CD14-positive monocyte (primary cell): ENCODE results near the gene SLC6A13. TPM values are rescaled to one million over a fixed set of nuclear protein-coding genes. Genes with fewer than 3 reads are reported as not detected.
A peak's percentile ranks its signal among the peaks of the same experiment; 100 is the strongest.

Experiments
- DNase-seq, 3 donors: peaks; one replicate each; pipeline ENCODE4 v3.0.0-alpha.2; 2011 to 2022
- H2AFZ ChIP-seq: 2 replicates; pipeline ENCODE4 v1.6.0; 2012; ENCODE audit warnings: mild to moderate bottlenecking, low read depth, low read length, inconsistent platforms; ENCODE audit not compliant: insufficient read depth, poor library complexity, severe bottlenecking
- H3K27ac ChIP-seq, 2 donors: 1 replicate in 1 of 2; 2 replicates in 1 of 2; pipeline ENCODE4 v1.5.1; 2012 to 2013; ENCODE audit warnings: low read length in 2 of 2, control low read depth in 1 of 2, inconsistent platforms in 1 of 2, low read depth in 1 of 2, mild to moderate bottlenecking in 1 of 2
- H3K27me3 ChIP-seq, 2 donors: one replicate each; pipeline versions ENCODE4 v1.6.0 to v1.6.1; 2011 to 2013; ENCODE audit warnings: low read length in 2 of 2; ENCODE audit not compliant: control insufficient read depth in 2 of 2, insufficient read depth in 2 of 2
- H3K36me3 ChIP-seq, 2 donors: replicated peaks in 1 of 2; 1 replicate in 1 of 2; 2 replicates in 1 of 2; pipeline versions ENCODE4 v1.5.1 to v1.6.1; 2012 to 2013; ENCODE audit warnings: low read length in 2 of 2, control low read depth in 1 of 2, inconsistent platforms in 1 of 2, mild to moderate bottlenecking in 1 of 2; ENCODE audit not compliant: insufficient read depth in 2 of 2, control insufficient read depth in 1 of 2
- H3K4me1 ChIP-seq, 2 donors: 1 replicate in 1 of 2; 2 replicates in 1 of 2; pipeline versions ENCODE4 v1.5.1 to v1.6.1; 2012 to 2013; ENCODE audit warnings: low read length in 2 of 2, control low read depth in 1 of 2, inconsistent platforms in 1 of 2, mild to moderate bottlenecking in 1 of 2, moderate library complexity in 1 of 2; ENCODE audit not compliant: insufficient read depth in 2 of 2, control insufficient read depth in 1 of 2
- H3K4me2 ChIP-seq: replicated peaks from 2 replicates; pipeline ENCODE3; 2012; ENCODE audit warnings: low read length, moderate library complexity, mild to moderate bottlenecking; ENCODE audit not compliant: poor library complexity, severe bottlenecking; ENCODE audit errors: extremely low read depth
- H3K4me3 ChIP-seq, 3 experiments: fragments of 200-600 bp in 1 of 3; sonication (generic) in 1 of 3; replicated peaks in 1 of 3; 1 replicate in 2 of 3; 2 replicates in 1 of 3; pipeline ENCODE4 v1.5.1; 2011 to 2013; ENCODE audit warnings: low read length in 3 of 3, mild to moderate bottlenecking in 3 of 3, control low read depth in 2 of 3, low read depth in 2 of 3, inconsistent platforms in 1 of 3, moderate library complexity in 1 of 3
- H3K79me2 ChIP-seq: 2 replicates; pipeline ENCODE4 v1.6.0; 2012; ENCODE audit warnings: mild to moderate bottlenecking, control low read depth, inconsistent platforms, low read length, moderate library complexity; ENCODE audit not compliant: insufficient read depth
- H3K9ac ChIP-seq: 2 replicates; pipeline ENCODE4 v1.6.0; 2017; ENCODE audit warnings: low read length, mild to moderate bottlenecking; ENCODE audit not compliant: insufficient read depth, poor library complexity, severe bottlenecking
- H3K9me3 ChIP-seq, 2 donors: replicated peaks in 1 of 2; 1 replicate in 1 of 2; 2 replicates in 1 of 2; pipeline versions ENCODE4 v1.5.1 to v1.6.1; 2012 to 2013; ENCODE audit warnings: low read length in 2 of 2, control low read depth in 1 of 2; ENCODE audit not compliant: control insufficient read depth in 1 of 2, insufficient read depth in 1 of 2
- H4K20me1 ChIP-seq: 2 replicates; pipeline ENCODE4 v1.6.0; 2012; ENCODE audit warnings: mild to moderate bottlenecking, low read length, control low read depth, moderate library complexity; ENCODE audit not compliant: insufficient read depth
- H3K27ac Mint-ChIP-seq, 7 donors: one replicate each; pipeline ENCODE4 v1.8.0; 2020; ENCODE audit warnings: mild to moderate bottlenecking in 7 of 7, mixed read lengths in 7 of 7, moderate library complexity in 6 of 7, inconsistent platforms in 2 of 7
- H3K27me3 Mint-ChIP-seq, 3 donors: one replicate each; pipeline ENCODE4 v1.8.0; 2021 to 2022; ENCODE audit warnings: low read depth in 3 of 3, mild to moderate bottlenecking in 3 of 3, mixed read lengths in 3 of 3, moderate library complexity in 3 of 3, inconsistent platforms in 1 of 3
- H3K36me3 Mint-ChIP-seq, 2 donors: one replicate each; pipeline ENCODE4 v1.8.0; 2020; ENCODE audit warnings: mixed read lengths in 2 of 2, inconsistent platforms in 1 of 2, mild to moderate bottlenecking in 1 of 2
- H3K4me1 Mint-ChIP-seq: one replicate; pipeline ENCODE4 v1.8.0; 2020; ENCODE audit warnings: mild to moderate bottlenecking, mixed read lengths
- H3K4me3 Mint-ChIP-seq, 2 donors: one replicate each; pipeline ENCODE4 v1.8.0; 2020; ENCODE audit warnings: mild to moderate bottlenecking in 2 of 2, mixed read lengths in 2 of 2, moderate library complexity in 1 of 2
- H3K9me3 Mint-ChIP-seq, 7 donors: one replicate each; pipeline ENCODE4 v1.8.0; 2020 to 2022; ENCODE audit warnings: mixed read lengths in 7 of 7, mild to moderate bottlenecking in 6 of 7, moderate library complexity in 6 of 7, inconsistent platforms in 2 of 7
- CTCF ChIP-seq: fragments of 200-600 bp; IDR thresholded peaks from one replicate; pipeline ENCODE4 v1.8.0; 2022; ENCODE audit warnings: antibody characterized with exemption, mild to moderate bottlenecking
- WGBS: methylation state at CpG from one replicate; pipeline ENCODE4 v1.1.5; 2013; ENCODE audit warnings: missing lambda C conversion rate; ENCODE audit not compliant: insufficient coverage; 5-methylcytosine and 5-hydroxymethylcytosine counted together
- intact Hi-C, 2 donors: fragments of 100-400 bp; cut with micrococcal nuclease; formaldehyde crosslinking; loops; one replicate each; pipeline versions ENCODE4 v1.15.0 to v1.15.1; 2023
- polyA plus RNA-seq, 3 donors: library from polyadenylated mRNA; depleted of rRNA in 1 of 3; unstranded in 2 of 3; stranded (reverse) in 1 of 3; fragments of 300-500 nt in 2 of 3; fragments of >200 nt in 1 of 3; fragmentation: Illumina TruSeq in 2 of 3; gene quantifications; 1 replicate in 2 of 3; 2 replicates in 1 of 3; pipeline ENCODE4 v1.2.3, GENCODE V29; 2012 to 2021

SLC6A13 gene
- polyA plus RNA-seq, 3 donors = 0.13 TPM; not detected in 2

- H3K36me3 ChIP-seq = no peaks in the 10 kb centered on the region
- H3K79me2 ChIP-seq = no peaks in the 10 kb centered on the region
- no peak for TF ChIP-seq CTCF
- 94% methylated on average over 8 of the region's 11 CpGs for WGBS
- no peak overlapping the region for H3K9ac ChIP-seq
- peaks cover 21 to 33% of the 10 kb centered on the region in 2 donors for H3K4me1 ChIP-seq
- H3K4me3 ChIP-seq = no peak overlapping the region
- H3K9me3 Mint-ChIP-seq = peaks cover 3 to 8% (median 6%) of the 10 kb centered on the region in 7 donors
- H3K27me3 ChIP-seq = peaks cover 0 to 5% of the 10 kb centered on the region in 2 donors
- intact Hi-C loops = no loop called here
- H3K27ac Mint-ChIP-seq = peak overlapping the region in 2 of 7 donors; percentile 26 to 28
- H2AFZ ChIP-seq = no peak overlapping the region
- H3K27me3 Mint-ChIP-seq = peaks cover 19 to 40% (median 36%) of the 10 kb centered on the region in 3 donors
- H3K36me3 Mint-ChIP-seq = no peaks in the 10 kb centered on the region
- no peak overlapping the region for H3K4me3 Mint-ChIP-seq
- no peak overlapping the region for H3K4me2 ChIP-seq
- no peak for DNase-seq
- no peaks in the 10 kb centered on the region for H4K20me1 ChIP-seq
- H3K27ac ChIP-seq = no peak overlapping the region
- H3K9me3 ChIP-seq = no peaks in the 10 kb centered on the region
- H3K4me1 Mint-ChIP-seq = peaks cover 26% of the 10 kb centered on the region
Observed at GRCh38 chr12:186006-186625, 76.5 kb downstream of the SLC6A13 start.

- Mint-ChIP-seq H3K9me3 (peaks cover 3 to 8% (median 6%) of the 10 kb centered on the region in 7 donors), H3K27ac (peak overlapping the region in 1 of 7 donors; percentile 28), H3K4me1 (peaks cover 30% of the 10 kb centered on the region), H3K36me3 (no peaks in the 10 kb centered on the region), H3K4me3 (no peak overlapping the region), H3K27me3 (peaks cover 17 to 39% (median 34%) of the 10 kb centered on the region in 3 donors)
- Histone ChIP-seq H3K79me2 (no peaks in the 10 kb centered on the region), H3K4me2 (no peak overlapping the region), H2AFZ (no peak overlapping the region), H3K9me3 (no peaks in the 10 kb centered on the region), H3K27me3 (peaks cover 0 to 5% of the 10 kb centered on the region in 2 donors), H3K36me3 (no peaks in the 10 kb centered on the region), H3K4me1 (peaks cover 26 to 38% of the 10 kb centered on the region in 2 donors), H3K27ac (no peak overlapping the region), H3K4me3 (no peak overlapping the region), H3K9ac (no peak overlapping the region), H4K20me1 (no peaks in the 10 kb centered on the region)
- no peak for DNase-seq
- intact Hi-C loops = no loop called here
- TF ChIP-seq CTCF = no peak
- 62% methylated on average over 8 of the region's 8 CpGs for WGBS
Observed at GRCh38 chr12:185576-185955, 77.1 kb downstream of the SLC6A13 start.
